SK-N-SH (cell line): ENCODE data around the gene TFAP2C. TPM values are rescaled to one million over a fixed set of nuclear protein-coding genes. Genes with fewer than 3 reads are reported as not detected.
A peak's percentile ranks its signal among the peaks of the same experiment; 100 is the strongest.

Experiments used
- CTCF ChIA-PET: fragments of 300-600, 350-600 bp; formaldehyde crosslinking; extraction: SDS; loops from one replicate; lab custom pipeline; 2021; lab: Yijun Ruan, JAX
- POLR2A ChIA-PET: fragments of 350-600 bp; sonication (Branson Sonifier 250); formaldehyde crosslinking; extraction: SDS; loops from one replicate; lab custom pipeline; 2020; ENCODE audit warnings: antibody characterized with exemption, inconsistent platforms; lab: Yijun Ruan, JAX
- DNase-seq: peaks from one replicate; pipeline ENCODE4 v3.0.0; 2012
- H2AFZ ChIP-seq: fragments of 200-600 bp; sonication (generic); 2 replicates; pipeline ENCODE4 v1.8.1; 2016; ENCODE audit warnings: antibody characterized with exemption, mild to moderate bottlenecking, low read depth
- H3F3A ChIP-seq: fragments of 200-600 bp; sonication (generic); replicated peaks from 2 replicates; pipeline ENCODE3; 2016; ENCODE audit warnings: antibody characterized with exemption, mild to moderate bottlenecking; ENCODE audit not compliant: insufficient read depth
- H3K27ac ChIP-seq, 2 experiments: fragments of 200-500 bp in 1 of 2; fragments of 200-600 bp in 1 of 2; sonication (Bioruptor generic) in 1 of 2; sonication (generic), shearing (Covaris generic) in 1 of 2; 2 replicates each; pipeline versions ENCODE4 v1.5.1 to v1.6.1; 2014 to 2016; ENCODE audit warnings: low read depth in 2 of 2, inconsistent platforms in 1 of 2, low read length in 1 of 2, mild to moderate bottlenecking in 1 of 2, mixed read lengths in 1 of 2
- H3K27me3 ChIP-seq: fragments of 200-600 bp; sonication (generic), shearing (Covaris generic); 2 replicates; pipeline ENCODE4 v1.6.1; 2016; ENCODE audit warnings: mixed run types; ENCODE audit not compliant: insufficient read depth
- H3K36me3 ChIP-seq, 2 experiments: fragments of 200-500 bp in 1 of 2; fragments of 200-600 bp in 1 of 2; sonication (Bioruptor generic) in 1 of 2; sonication (generic) in 1 of 2; replicated peaks in 1 of 2; 2 replicates each; pipeline versions ENCODE3 to v1.5.1; 2014 to 2016; ENCODE audit warnings: low read length in 1 of 2, mild to moderate bottlenecking in 1 of 2; ENCODE audit not compliant: insufficient read depth in 2 of 2, control insufficient read depth in 1 of 2
- H3K4me1 ChIP-seq, 2 experiments: fragments of 200-500 bp in 1 of 2; fragments of 200-600 bp in 1 of 2; sonication (Bioruptor generic) in 1 of 2; sonication (generic), shearing (Covaris generic) in 1 of 2; 2 replicates each; pipeline versions ENCODE4 v1.5.1 to v1.6.1; 2014 to 2016; ENCODE audit warnings: low read depth in 1 of 2, low read length in 1 of 2, mixed run types in 1 of 2; ENCODE audit not compliant: insufficient read depth in 2 of 2, control insufficient read depth in 1 of 2
- H3K4me2 ChIP-seq: fragments of 200-600 bp; sonication (generic), shearing (Covaris generic); 2 replicates; pipeline ENCODE4 v1.6.1; 2017; ENCODE audit warnings: mixed run types
- H3K4me3 ChIP-seq, 2 experiments: fragments of 200-500 bp in 1 of 2; fragments of 200-600 bp in 1 of 2; sonication (Bioruptor generic) in 1 of 2; sonication (generic), shearing (Covaris generic) in 1 of 2; 2 replicates each; pipeline versions ENCODE4 v1.5.1 to v1.8.1; 2014 to 2016; ENCODE audit warnings: low read depth in 2 of 2, inconsistent platforms in 1 of 2, low read length in 1 of 2, mild to moderate bottlenecking in 1 of 2, mixed read lengths in 1 of 2, moderate library complexity in 1 of 2
- H3K79me2 ChIP-seq: fragments of 200-600 bp; sonication (generic); 2 replicates; pipeline ENCODE4 v1.8.1; 2017; ENCODE audit warnings: mild to moderate bottlenecking; ENCODE audit not compliant: insufficient read depth
- H3K9ac ChIP-seq: fragments of 200-600 bp; sonication (generic); 2 replicates; pipeline ENCODE4 v1.6.1; 2017; ENCODE audit warnings: mixed run types
- H3K9me2 ChIP-seq: fragments of 200-600 bp; sonication (generic); 2 replicates; pipeline ENCODE4 v1.6.1; 2017; ENCODE audit warnings: mixed run types
- H3K9me3 ChIP-seq: fragments of 200-600 bp; sonication (generic); 2 replicates; pipeline ENCODE4 v1.6.1; 2017; ENCODE audit warnings: mixed run types, mild to moderate bottlenecking, moderate library complexity
- H4K20me1 ChIP-seq: fragments of 200-600 bp; sonication (generic); 2 replicates; pipeline ENCODE4 v1.6.1; 2017; ENCODE audit warnings: mild to moderate bottlenecking, mixed run types; ENCODE audit not compliant: insufficient read depth
- CHD2 ChIP-seq: fragments of 150-350 bp; IDR thresholded peaks from 2 replicates; pipeline ENCODE4 v1.6.1; 2018; ENCODE audit warnings: low read length; ENCODE audit not compliant: partially characterized antibody
- ELF1 ChIP-seq: IDR thresholded peaks from 2 replicates; pipeline ENCODE4 v1.4.0; 2012
- GABPA ChIP-seq: IDR thresholded peaks from 2 replicates; pipeline ENCODE4 v1.4.0; 2012; ENCODE audit warnings: low read depth, mild to moderate bottlenecking
- MXI1 ChIP-seq: IDR thresholded peaks from 2 replicates; pipeline ENCODE4 v1.6.1; 2012; ENCODE audit warnings: mild to moderate bottlenecking, low read depth, low read length, improper control_type of control experiment
- PBX3 ChIP-seq: IDR thresholded peaks from 2 replicates; pipeline ENCODE4; 2012
- RCOR1 ChIP-seq: fragments of 150-350 bp; IDR thresholded peaks from 2 replicates; pipeline ENCODE4 v1.6.1; 2017; ENCODE audit warnings: antibody characterized with exemption, low read length
- REST ChIP-seq: IDR thresholded peaks from 2 replicates; pipeline ENCODE4 v1.6.1; 2012; ENCODE audit warnings: mild to moderate bottlenecking, low read depth, low read length, moderate library complexity
- RFX5 ChIP-seq: IDR thresholded peaks from 2 replicates; pipeline ENCODE4 v1.6.1; 2012; ENCODE audit warnings: mild to moderate bottlenecking, improper control_type of control experiment, low read length
- RXRA ChIP-seq: IDR thresholded peaks from 2 replicates; pipeline ENCODE4 v1.4.0; 2012; ENCODE audit warnings: low read depth, mild to moderate bottlenecking, borderline replicate concordance
- SIN3A ChIP-seq: IDR thresholded peaks from 2 replicates; pipeline ENCODE4 v1.6.1; 2012; ENCODE audit warnings: low read depth, mild to moderate bottlenecking, low read length, moderate library complexity, borderline replicate concordance
- YY1 ChIP-seq: IDR thresholded peaks from 2 replicates; pipeline ENCODE4 v1.4.0; 2012; ENCODE audit warnings: low read depth, mild to moderate bottlenecking
- WGBS: methylation state at CpG from one replicate; pipeline ENCODE4 v1.1.6; 2017; ENCODE audit warnings: low lambda C conversion rate; 5-methylcytosine and 5-hydroxymethylcytosine counted together
- polyA plus RNA-seq, 3 experiments: library from polyadenylated mRNA; depleted of rRNA; stranded (reverse); fragments of >200 nt; gene quantifications; 2 replicates each; pipeline ENCODE4 v1.2.3, GENCODE V29; 2012

Gene TFAP2C
- polyA plus RNA-seq, 1 of the 3 experiments (the other 2 are of a cell fraction), result not detected

- TF ChIP-seq YY1, result no peak
- TF ChIP-seq MXI1, result no peak
- TF ChIP-seq SIN3A, result no peak
- no peak for TF ChIP-seq ELF1
Measured at GRCh38 chr20:56628015-56628872, 862 bp upstream of the TFAP2C start (continued).

GRCh38 chr20:56629464-56630085 lies 469 bp downstream of the TFAP2C start:
- no peaks in the 10 kb centered on the region for H3K9me3 ChIP-seq
- ChIA-PET CTCF (interaction anchor here (0.6 kb wide), 1 partner anchor 169 kb away, joined by 3 read pairs; no protein-coding TSS in a partner anchor), POLR2A (no interaction called here)
- H4K20me1 ChIP-seq, result no peaks in the 10 kb centered on the region
- H3K4me3 ChIP-seq, result no peak overlapping the region
- H3K9me2 ChIP-seq, result no peaks in the 10 kb centered on the region
- no peak overlapping the region for H3K9ac ChIP-seq
- H3K4me2 ChIP-seq, result peak overlapping the region; percentile 55; the same call in 1 of the 2 replicates
- peak; percentile 37 for DNase-seq
- no peaks in the 10 kb centered on the region for H3F3A ChIP-seq
- no peak for TF ChIP-seq CHD2
- no peak for TF ChIP-seq RCOR1
- no peak for TF ChIP-seq MXI1
- no peak for TF ChIP-seq SIN3A
- TF ChIP-seq RXRA, result no peak
- TF ChIP-seq PBX3, result no peak
- TF ChIP-seq RFX5, result no peak
- TF ChIP-seq GABPA, result no peak
- TF ChIP-seq REST, result no peak
- H3K27me3 ChIP-seq, result peaks cover 98% of the 10 kb centered on the region
- H2AFZ ChIP-seq, result no peak overlapping the region
- H3K36me3 ChIP-seq, result no peaks in the 10 kb centered on the region
- no peaks in the 10 kb centered on the region for H3K79me2 ChIP-seq
- no peaks in the 10 kb centered on the region for H3K4me1 ChIP-seq
- no peak overlapping the region for H3K27ac ChIP-seq
- WGBS, result 3% methylated on average over 14 of the region's 39 CpGs
